Activated CD8-positive, alpha-beta memory T cell treated with anti-CD3 and anti-CD28 coated beads, Interleukin-2, amount 10 ng/mL, durations not matched to agents 7 days and 5 days (primary cell): ENCODE measurements around the gene UNC13C. TPM values are rescaled to one million over a fixed set of nuclear protein-coding genes. Genes with fewer than 3 reads are reported as not detected.

Experiments used
- ATAC-seq: fragments of 150-1000 bp; cut with Tn5 transposase; one replicate; pipeline ENCODE4 v1.10.0; 2021; ENCODE audit warnings: moderate library complexity
- CTCF ChIA-PET: fragments of 350-600 bp; sonication (Branson Sonifier 250); formaldehyde crosslinking; loops from one replicate; lab custom pipeline; 2021; ENCODE audit warnings: antibody characterized with exemption; lab: Charles Lee
- DNase-seq: peaks from one replicate; pipeline ENCODE4 v3.0.0-alpha.2; 2020
- H3K27ac Mint-ChIP-seq: one replicate; pipeline ENCODE4 v1.8.0; 2021; ENCODE audit warnings: mild to moderate bottlenecking, mixed read lengths
- H3K27me3 Mint-ChIP-seq: one replicate; pipeline ENCODE4 v1.8.0; 2021; ENCODE audit warnings: mixed read lengths
- H3K36me3 Mint-ChIP-seq: one replicate; pipeline ENCODE4 v1.8.0; 2021; ENCODE audit warnings: mild to moderate bottlenecking, mixed read lengths
- H3K4me1 Mint-ChIP-seq: one replicate; pipeline ENCODE4 v1.8.0; 2021; ENCODE audit warnings: mixed read lengths
- H3K4me3 Mint-ChIP-seq: one replicate; pipeline ENCODE4 v1.8.0; 2021; ENCODE audit warnings: mild to moderate bottlenecking, moderate library complexity, mixed read lengths
- H3K9me3 Mint-ChIP-seq: one replicate; pipeline ENCODE4 v1.8.0; 2022; ENCODE audit warnings: low read depth, mixed read lengths
- total RNA-seq, 2 experiments: library from RNA; stranded (reverse); gene quantifications; one replicate each; pipeline ENCODE4 v1.2.3, GENCODE V29; 2021

The UNC13C gene
- total RNA-seq, 2 experiments from 2014 or later: not detected

- ATAC-seq: no peak
- Mint-ChIP-seq H3K4me3 (no peak overlapping the region), H3K4me1 (no peaks in the 10 kb centered on the region), H3K27me3 (no peaks in the 10 kb centered on the region), H3K27ac (no peak overlapping the region), H3K9me3 (no peaks in the 10 kb centered on the region), H3K36me3 (no peaks in the 10 kb centered on the region)
- DNase-seq: no peak
- CTCF ChIA-PET: no interaction called here
Observed at GRCh38 chr15:54564166-54564565, 585.9 kb downstream of the UNC13C start.

GRCh38 chr15:54566654-54567053 is 588.4 kb downstream of the UNC13C start:
- Mint-ChIP-seq H3K4me3 (no peak overlapping the region), H3K4me1 (no peaks in the 10 kb centered on the region), H3K9me3 (no peaks in the 10 kb centered on the region), H3K27ac (no peak overlapping the region), H3K27me3 (no peaks in the 10 kb centered on the region), H3K36me3 (no peaks in the 10 kb centered on the region)
- ATAC-seq (no peak), DNase-seq (no peak)
- CTCF ChIA-PET: no interaction called here

GRCh38 chr15:54567408-54568035 is 589.3 kb downstream of the UNC13C start:
- Mint-ChIP-seq H3K9me3 (no peaks in the 10 kb centered on the region), H3K36me3 (no peaks in the 10 kb centered on the region), H3K4me1 (no peaks in the 10 kb centered on the region), H3K27ac (no peak overlapping the region), H3K4me3 (no peak overlapping the region), H3K27me3 (no peaks in the 10 kb centered on the region)
- CTCF ChIA-PET: no interaction called here
- ATAC-seq (no peak), DNase-seq (no peak)

- CTCF ChIA-PET: no interaction called here
- Mint-ChIP-seq H3K4me3 (no peak overlapping the region), H3K27ac (no peak overlapping the region), H3K4me1 (no peaks in the 10 kb centered on the region), H3K27me3 (no peaks in the 10 kb centered on the region), H3K9me3 (no peaks in the 10 kb centered on the region), H3K36me3 (no peaks in the 10 kb centered on the region)
- DNase-seq (no peak), ATAC-seq (no peak)
Observed at GRCh38 chr15:54568381-54568780, 590.1 kb downstream of the UNC13C start.

GRCh38 chr15:54571576-54571975 is 593.3 kb downstream of the UNC13C start:
- no peaks in the 10 kb centered on the region for H3K27me3 Mint-ChIP-seq
- no peaks in the 10 kb centered on the region for H3K36me3 Mint-ChIP-seq
- ATAC-seq (no peak), DNase-seq (no peak)
- no peak overlapping the region for H3K4me3 Mint-ChIP-seq
- no peak overlapping the region for H3K27ac Mint-ChIP-seq
- no peaks in the 10 kb centered on the region for H3K9me3 Mint-ChIP-seq
- no peaks in the 10 kb centered on the region for H3K4me1 Mint-ChIP-seq
- CTCF ChIA-PET: no interaction called here

GRCh38 chr15:54575586-54575985 is 597.3 kb downstream of the UNC13C start:
- CTCF ChIA-PET: no interaction called here
- no peak overlapping the region for H3K4me3 Mint-ChIP-seq
- H3K36me3 Mint-ChIP-seq: no peaks in the 10 kb centered on the region

GRCh38 chr15:54576298-54576935 is 598.2 kb downstream of the UNC13C start:
- CTCF ChIA-PET: no interaction called here
- no peak for ATAC-seq
- H3K36me3 Mint-ChIP-seq: no peaks in the 10 kb centered on the region
- H3K27ac Mint-ChIP-seq: no peak overlapping the region
- no peak overlapping the region for H3K4me3 Mint-ChIP-seq
- H3K4me1 Mint-ChIP-seq: no peaks in the 10 kb centered on the region
- no peak for DNase-seq
- no peaks in the 10 kb centered on the region for H3K9me3 Mint-ChIP-seq
- H3K27me3 Mint-ChIP-seq: no peaks in the 10 kb centered on the region

More at GRCh38 chr15:54575586-54575985, 597.3 kb downstream of the UNC13C start:
- Mint-ChIP-seq H3K27ac (no peak overlapping the region), H3K9me3 (no peaks in the 10 kb centered on the region), H3K27me3 (no peaks in the 10 kb centered on the region), H3K4me1 (no peaks in the 10 kb centered on the region)
- ATAC-seq (no peak), DNase-seq (no peak)

- Mint-ChIP-seq H3K4me1 (no peaks in the 10 kb centered on the region), H3K27me3 (no peaks in the 10 kb centered on the region), H3K4me3 (no peak overlapping the region), H3K9me3 (no peaks in the 10 kb centered on the region), H3K27ac (no peak overlapping the region), H3K36me3 (no peaks in the 10 kb centered on the region)
- no peak for ATAC-seq
- CTCF ChIA-PET: no interaction called here
- no peak for DNase-seq
Observed at GRCh38 chr15:54577476-54578250, 599.4 kb downstream of the UNC13C start.

- H3K4me3 Mint-ChIP-seq: no peak overlapping the region
Observed at GRCh38 chr15:54579855-54580254, 601.6 kb downstream of the UNC13C start.

GRCh38 chr15:54580643-54581042 is 602.4 kb downstream of the UNC13C start:
- ATAC-seq (no peak), DNase-seq (no peak)
- H3K36me3 Mint-ChIP-seq: no peaks in the 10 kb centered on the region
- no peak overlapping the region for H3K27ac Mint-ChIP-seq
- CTCF ChIA-PET: no interaction called here
- no peaks in the 10 kb centered on the region for H3K9me3 Mint-ChIP-seq
- no peaks in the 10 kb centered on the region for H3K4me1 Mint-ChIP-seq
- no peaks in the 10 kb centered on the region for H3K27me3 Mint-ChIP-seq
- no peak overlapping the region for H3K4me3 Mint-ChIP-seq

More at GRCh38 chr15:54579855-54580254, 601.6 kb downstream of the UNC13C start:
- Mint-ChIP-seq H3K36me3 (no peaks in the 10 kb centered on the region), H3K4me1 (no peaks in the 10 kb centered on the region), H3K27ac (no peak overlapping the region), H3K9me3 (no peaks in the 10 kb centered on the region), H3K27me3 (no peaks in the 10 kb centered on the region)
- CTCF ChIA-PET: no interaction called here
- ATAC-seq (no peak), DNase-seq (no peak)

- no peak overlapping the region for H3K4me3 Mint-ChIP-seq
- H3K4me1 Mint-ChIP-seq: no peaks in the 10 kb centered on the region
- no peak for ATAC-seq
- CTCF ChIA-PET: no interaction called here
- no peaks in the 10 kb centered on the region for H3K27me3 Mint-ChIP-seq
- no peaks in the 10 kb centered on the region for H3K9me3 Mint-ChIP-seq
- H3K36me3 Mint-ChIP-seq: no peaks in the 10 kb centered on the region
- no peak for DNase-seq
- no peak overlapping the region for H3K27ac Mint-ChIP-seq
Observed at GRCh38 chr15:54582863-54583643, 604.8 kb downstream of the UNC13C start.

GRCh38 chr15:54585063-54585462 is 606.8 kb downstream of the UNC13C start:
- Mint-ChIP-seq H3K9me3 (no peaks in the 10 kb centered on the region), H3K4me1 (no peaks in the 10 kb centered on the region), H3K36me3 (no peaks in the 10 kb centered on the region), H3K4me3 (no peak overlapping the region), H3K27ac (no peak overlapping the region), H3K27me3 (no peaks in the 10 kb centered on the region)
- CTCF ChIA-PET: no interaction called here
- ATAC-seq (no peak), DNase-seq (no peak)

- Mint-ChIP-seq H3K27me3 (no peaks in the 10 kb centered on the region), H3K36me3 (no peaks in the 10 kb centered on the region), H3K4me3 (no peak overlapping the region), H3K27ac (no peak overlapping the region), H3K9me3 (no peaks in the 10 kb centered on the region), H3K4me1 (no peaks in the 10 kb centered on the region)
- ATAC-seq (no peak), DNase-seq (no peak)
- CTCF ChIA-PET: no interaction called here
Observed at GRCh38 chr15:54594115-54594514, 615.9 kb downstream of the UNC13C start.
